ENCODE results near the gene CCL27.

DNA sequence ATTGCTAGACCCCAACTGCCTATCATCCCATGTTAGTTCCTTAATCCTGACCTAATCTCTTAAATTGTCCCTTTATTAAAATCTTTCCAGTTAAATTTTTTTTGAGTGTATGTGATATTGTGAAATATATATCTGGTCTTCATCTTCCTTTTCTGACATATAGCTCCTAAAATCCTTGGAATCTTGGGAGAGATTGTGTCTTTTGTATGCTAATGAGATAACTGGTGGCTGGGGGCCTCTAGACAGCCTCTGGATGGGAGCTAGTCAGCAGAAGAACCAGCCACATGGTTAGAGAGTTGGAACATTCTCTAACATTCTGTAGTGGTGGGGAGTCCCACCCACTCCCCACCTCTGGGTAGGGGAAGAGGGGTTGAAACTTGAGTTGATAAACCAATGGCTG is 32.4 kb upstream of the CCL27 start:
- TF ChIP-seq, protein P1, sequence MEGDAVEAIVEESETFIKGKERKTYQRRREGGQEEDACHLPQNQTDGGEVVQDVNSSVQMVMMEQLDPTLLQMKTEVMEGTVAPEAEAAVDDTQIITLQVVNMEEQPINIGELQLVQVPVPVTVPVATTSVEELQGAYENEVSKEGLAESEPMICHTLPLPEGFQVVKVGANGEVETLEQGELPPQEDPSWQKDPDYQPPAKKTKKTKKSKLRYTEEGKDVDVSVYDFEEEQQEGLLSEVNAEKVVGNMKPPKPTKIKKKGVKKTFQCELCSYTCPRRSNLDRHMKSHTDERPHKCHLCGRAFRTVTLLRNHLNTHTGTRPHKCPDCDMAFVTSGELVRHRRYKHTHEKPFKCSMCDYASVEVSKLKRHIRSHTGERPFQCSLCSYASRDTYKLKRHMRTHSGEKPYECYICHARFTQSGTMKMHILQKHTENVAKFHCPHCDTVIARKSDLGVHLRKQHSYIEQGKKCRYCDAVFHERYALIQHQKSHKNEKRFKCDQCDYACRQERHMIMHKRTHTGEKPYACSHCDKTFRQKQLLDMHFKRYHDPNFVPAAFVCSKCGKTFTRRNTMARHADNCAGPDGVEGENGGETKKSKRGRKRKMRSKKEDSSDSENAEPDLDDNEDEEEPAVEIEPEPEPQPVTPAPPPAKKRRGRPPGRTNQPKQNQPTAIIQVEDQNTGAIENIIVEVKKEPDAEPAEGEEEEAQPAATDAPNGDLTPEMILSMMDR (IDR thresholded peaks at IDR 0.05 in 4 of 5, conservative IDR thresholded peaks at IDR 0.05 in 1 of 5), result no peak
- no peak for TF ChIP-seq POLR2A (IDR thresholded peaks at IDR 0.05)
